Cardiac muscle cell (in vitro differentiated cells and primary cell): ENCODE results near the gene FAM221B. TPM values are rescaled to one million over a fixed set of nuclear protein-coding genes. Genes with fewer than 3 reads are reported as not detected.

Experiments used
- DNase-seq, 2 donors: peaks; one replicate each; pipeline versions ENCODE4 v3.0.0 to v3.0.0-alpha.2; 2010 to 2017; ENCODE audit warnings: low read depth in 1 of 2, low spot score in 1 of 2
- H3K27ac ChIP-seq: fragments of 200-600 bp; sonication (generic); 2 replicates; pipeline ENCODE4 v1.5.1; 2016
- H3K27me3 ChIP-seq: fragments of 200-600 bp; sonication (generic); 2 replicates; pipeline ENCODE4 v1.6.0; 2016; ENCODE audit warnings: control low read depth
- H3K36me3 ChIP-seq: fragments of 200-600 bp; sonication (generic); 2 replicates; pipeline ENCODE4 v1.5.1; 2016; ENCODE audit warnings: control low read depth
- H3K4me1 ChIP-seq: fragments of 200-600 bp; sonication (generic); 2 replicates; pipeline ENCODE4 v1.8.1; 2017; ENCODE audit warnings: low read depth, mild to moderate bottlenecking, mixed run types
- H3K4me3 ChIP-seq: fragments of 200-600 bp; sonication (generic); 2 replicates; pipeline ENCODE4 v1.5.1; 2016; ENCODE audit warnings: mild to moderate bottlenecking
- H3K9me3 ChIP-seq: fragments of 200-600 bp; sonication (generic); 2 replicates; pipeline ENCODE4 v1.5.1; 2017; ENCODE audit warnings: low read depth, mild to moderate bottlenecking, control low read depth
- CTCF ChIP-seq: IDR thresholded peaks from 2 replicates; pipeline ENCODE4 v1.5.1; 2012; ENCODE audit warnings: low read depth, mild to moderate bottlenecking, low read length
- polyA plus RNA-seq: library from polyadenylated mRNA; unstranded; fragments of >200 nt; fragmentation: Nextera tagmentation; extraction: Ambion mirVana; gene quantifications from 2 replicates; pipeline ENCODE4 v1.2.1, GENCODE V29; 2016
- total RNA-seq: library from RNA; depleted of rRNA; stranded (reverse); fragments of >200 nt; gene quantifications from 2 replicates; pipeline ENCODE4 v1.2.3, GENCODE V29; 2016

The FAM221B gene
- total and polyA plus RNA-seq, 2 experiments from 2014 or later, result 0.66 TPM; not detected in 1

- peak in 1 of 2 donors; percentile 57 for DNase-seq
- peak overlapping the region; percentile 27 for H3K4me3 ChIP-seq
- peaks cover 18% of the 10 kb centered on the region for H3K4me1 ChIP-seq
- H3K9me3 ChIP-seq, result no peaks in the 10 kb centered on the region
- no peaks in the 10 kb centered on the region for H3K27me3 ChIP-seq
- peaks cover 5% of the 10 kb centered on the region for H3K36me3 ChIP-seq
- H3K27ac ChIP-seq, result no peak overlapping the region
- TF ChIP-seq CTCF, result no peak
These were observed 17.0 kb downstream of the FAM221B start for GRCh38 chr9:35811381-35812024.

GRCh38 chr9:35810122-35810521 is 18.4 kb downstream of the FAM221B start:
- no peak for DNase-seq
- no peak overlapping the region for H3K4me3 ChIP-seq
- H3K9me3 ChIP-seq, result no peaks in the 10 kb centered on the region
- peaks cover 5% of the 10 kb centered on the region for H3K36me3 ChIP-seq
- peaks cover 18% of the 10 kb centered on the region for H3K4me1 ChIP-seq
- no peak overlapping the region for H3K27ac ChIP-seq
- H3K27me3 ChIP-seq, result no peaks in the 10 kb centered on the region
- no peak for TF ChIP-seq CTCF

GRCh38 chr9:35808433-35808832 is 20.1 kb downstream of the FAM221B start:
- Histone ChIP-seq H3K4me1 (peaks cover 10% of the 10 kb centered on the region), H3K9me3 (no peaks in the 10 kb centered on the region), H3K4me3 (no peak overlapping the region), H3K36me3 (peaks cover 5% of the 10 kb centered on the region), H3K27me3 (no peaks in the 10 kb centered on the region), H3K27ac (no peak overlapping the region)
- TF ChIP-seq CTCF, result no peak
- DNase-seq, result no peak

GRCh38 chr9:35806101-35806500 is 22.4 kb downstream of the FAM221B start:
- Histone ChIP-seq H3K27me3 (no peaks in the 10 kb centered on the region), H3K9me3 (no peaks in the 10 kb centered on the region), H3K4me1 (peaks cover 3% of the 10 kb centered on the region), H3K27ac (no peak overlapping the region), H3K36me3 (peaks cover 12% of the 10 kb centered on the region), H3K4me3 (no peak overlapping the region)
- DNase-seq, result no peak
- no peak for TF ChIP-seq CTCF

GRCh38 chr9:35801328-35802128 is 27.0 kb downstream of the FAM221B start:
- H3K27ac ChIP-seq, result no peak overlapping the region
- peaks cover 7% of the 10 kb centered on the region for H3K36me3 ChIP-seq
- H3K4me1 ChIP-seq, result no peaks in the 10 kb centered on the region
- H3K9me3 ChIP-seq, result no peaks in the 10 kb centered on the region
- no peak for DNase-seq
- H3K27me3 ChIP-seq, result no peaks in the 10 kb centered on the region
- H3K4me3 ChIP-seq, result no peak overlapping the region
- no peak for TF ChIP-seq CTCF
